SK-N-DZ (cell line): ENCODE data around the gene FAAH. TPM values are rescaled to one million over a fixed set of nuclear protein-coding genes. Genes with fewer than 3 reads are reported as not detected.
"Not testable (repeated sequence)": the region's sequence is repeated elsewhere in the genome, so short reads cannot be mapped to it uniquely, and the experiment has no call there.

Experiments used
- DNase-seq: peaks from one replicate; pipeline ENCODE4 v3.0.0-alpha.2; 2015; ENCODE audit warnings: low spot score
- polyA plus RNA-seq, 2 experiments: library from polyadenylated mRNA; depleted of rRNA; stranded (reverse); fragments of >200 nt; gene quantifications; 2 replicates each; pipeline ENCODE4 v1.2.3, GENCODE V29; 2014

FAAH gene
- 0.26 and 0.44 TPM in 2 replicates for polyA plus RNA-seq (2014; cell fraction: cytosol; rRNA removed)
- polyA plus RNA-seq (2014; cell fraction: nucleus; rRNA removed): 18.7 and 29.9 TPM in 2 replicates

GRCh38 chr1:46394108-46394871, at the start of gene FAAH:
TSS of gene FAAH (plus strand) at chr1:46394317. CDS start at chr1:46394349, 32 bp downstream.
- DNase-seq: peak; percentile 52

GRCh38 chr1:46344481-46344880, 49.6 kb upstream of the FAAH start:
- DNase-seq: no peak

DNA sequence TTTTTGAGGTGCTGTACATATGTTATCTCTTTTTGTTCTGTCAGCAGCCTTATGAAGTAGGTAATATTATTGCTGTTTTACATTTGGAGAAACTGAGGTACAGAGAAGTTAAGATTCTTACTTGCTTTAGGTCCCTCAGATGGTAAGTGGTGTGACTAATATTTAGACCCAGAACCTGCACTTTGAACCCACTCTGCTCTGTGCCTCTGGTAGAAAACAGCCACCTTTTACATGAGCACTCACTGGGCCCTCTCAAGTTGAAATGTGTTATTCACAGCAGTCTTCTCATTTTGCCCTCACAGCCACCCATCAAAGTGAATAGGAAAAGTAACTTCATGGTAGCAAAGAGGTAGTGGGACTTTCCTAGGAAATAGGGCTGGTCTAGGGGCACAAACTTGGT, 48.8 kb upstream of the FAAH start:
- no peak for DNase-seq

GRCh38 chr1:46352363-46352762, 41.8 kb upstream of the FAAH start:
- DNase-seq: no peak

DNA sequence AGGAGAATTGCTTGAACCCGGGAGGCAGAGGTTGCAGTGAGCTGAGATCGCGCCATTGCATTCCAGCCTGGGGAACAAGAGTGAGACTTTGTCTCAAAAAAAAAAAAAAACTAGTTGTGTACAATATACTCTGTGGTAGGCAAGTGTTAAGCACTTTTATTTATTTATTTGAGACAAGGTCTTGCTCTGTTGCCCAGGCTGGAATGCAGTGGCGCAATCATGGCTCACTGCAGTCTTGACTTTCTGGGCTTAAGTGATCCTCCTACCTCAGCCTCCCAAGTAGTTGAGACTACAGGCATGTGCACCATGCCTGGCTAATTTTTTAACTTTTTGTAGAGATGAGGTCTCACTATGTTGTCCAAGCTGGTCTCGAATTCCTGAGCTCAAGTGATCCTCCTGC, 38.2 kb upstream of the FAAH start:
- not testable (repeated sequence) for DNase-seq

GRCh38 chr1:46362158-46362557, 32.0 kb upstream of the FAAH start:
- no peak for DNase-seq

DNA sequence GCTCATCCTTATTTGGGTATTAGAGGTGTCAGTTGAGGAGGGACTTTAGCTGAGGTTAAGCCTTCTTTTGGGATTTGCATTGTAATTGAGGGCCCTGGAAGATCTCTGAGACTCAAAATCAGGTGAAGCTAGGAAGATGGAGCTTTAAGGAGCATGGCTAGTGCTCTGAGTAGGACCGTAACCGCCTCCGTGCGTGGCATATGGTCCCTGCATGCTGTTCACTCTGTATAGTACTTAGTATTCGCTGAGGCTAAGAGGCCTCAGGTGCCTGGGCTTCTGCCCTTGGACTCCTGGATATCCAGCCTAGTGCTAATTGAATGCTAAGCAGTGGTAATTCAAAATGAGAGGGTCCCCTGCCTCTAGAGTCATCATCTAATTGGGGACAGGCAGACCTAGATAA, 31.0 kb upstream of the FAAH start:
- DNase-seq: no peak

DNA sequence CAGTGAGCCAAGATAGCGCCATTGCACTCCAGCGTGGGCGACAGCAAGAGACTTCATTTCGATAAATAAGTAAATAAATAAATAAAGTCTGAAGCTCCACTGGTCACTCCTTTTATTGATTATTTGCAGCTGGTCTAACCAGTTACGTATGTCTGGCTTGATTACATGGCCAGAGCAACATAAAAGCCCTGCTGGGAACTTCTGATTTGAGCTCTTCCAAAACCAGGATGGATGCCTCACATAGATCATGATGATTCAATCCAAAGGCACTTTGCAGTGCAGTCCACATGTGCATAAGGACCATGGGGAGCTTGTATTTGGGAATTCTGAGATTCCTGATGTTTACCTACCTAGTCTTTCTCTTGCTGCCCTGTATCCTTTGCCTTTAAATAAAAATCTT, 29.5 kb upstream of the FAAH start:
- DNase-seq: no peak

DNA sequence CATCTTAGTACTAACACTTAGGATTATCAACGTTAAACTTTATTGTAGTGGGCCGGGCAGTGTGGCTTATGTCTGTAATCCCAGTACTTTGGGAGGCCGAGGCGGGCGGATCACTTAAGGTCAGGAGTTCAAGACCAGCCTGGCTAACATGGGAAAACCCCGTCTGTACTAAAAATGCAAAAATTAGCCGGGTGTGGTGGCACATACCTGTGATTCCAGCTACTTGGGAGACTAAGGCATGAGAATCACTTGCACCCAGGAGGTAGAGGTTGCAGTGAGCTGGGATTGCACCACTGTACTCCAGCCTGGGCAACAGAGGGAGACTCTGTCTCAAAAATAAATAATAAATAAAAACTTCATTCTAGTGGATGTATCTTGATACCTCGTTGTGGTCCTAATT, 28.3 kb upstream of the FAAH start:
- not testable (repeated sequence) for DNase-seq

GRCh38 chr1:46367072-46367471, 27.0 kb upstream of the FAAH start:
- DNase-seq: no peak

- not testable (repeated sequence) for DNase-seq
These were observed 26.4 kb upstream of the FAAH start for GRCh38 chr1:46367701-46368100.

DNA sequence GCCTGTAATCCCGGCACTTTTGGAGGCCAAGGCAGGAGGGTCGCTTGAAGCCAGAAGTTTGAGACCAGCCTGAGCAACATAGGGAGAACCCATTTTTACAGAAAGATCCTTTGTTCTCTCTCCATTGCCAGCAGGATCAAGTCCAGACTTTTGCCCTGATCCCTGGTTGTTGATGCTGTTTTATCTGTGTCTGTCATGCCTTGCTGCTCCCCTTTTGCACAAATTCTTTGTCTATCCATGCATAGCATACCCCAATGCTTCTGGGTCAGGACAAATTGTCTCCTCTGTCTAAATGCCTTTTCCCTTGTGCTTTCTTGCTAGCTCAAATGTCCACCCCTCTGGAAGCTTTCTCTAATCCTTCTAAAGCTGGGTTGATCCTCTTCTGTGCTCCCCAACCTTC, 25.3 kb upstream of the FAAH start:
- DNase-seq: no peak

- no peak for DNase-seq
These were observed 24.4 kb upstream of the FAAH start for GRCh38 chr1:46369542-46370213.

- no peak for DNase-seq
These were observed 23.9 kb upstream of the FAAH start for GRCh38 chr1:46370214-46370633.

- DNase-seq: no peak
These were observed 21.7 kb upstream of the FAAH start for GRCh38 chr1:46372431-46372830.

- no peak for DNase-seq
These were observed 14.1 kb upstream of the FAAH start for GRCh38 chr1:46379996-46380395.

DNA sequence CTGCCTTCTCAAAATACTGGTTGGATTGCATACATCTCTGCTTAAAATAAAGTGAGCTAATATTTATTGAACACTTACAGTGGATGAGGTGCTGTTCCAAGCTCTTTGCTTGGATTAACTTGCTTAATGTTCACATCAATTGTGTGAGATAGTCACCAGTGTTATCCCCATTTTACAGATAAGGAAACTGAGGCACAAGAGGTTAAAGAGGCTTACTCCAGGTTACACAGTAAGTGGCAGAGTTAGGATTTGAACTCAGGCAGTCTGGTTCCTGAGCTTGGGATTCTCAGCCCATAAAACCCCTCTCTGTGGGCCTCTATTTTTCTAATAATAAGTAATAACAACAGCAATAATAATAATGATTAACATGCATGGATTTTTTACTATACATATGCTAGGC, 13.6 kb upstream of the FAAH start:
- DNase-seq: no peak

GRCh38 chr1:46393510-46393909, 607 bp upstream of the FAAH start:
- DNase-seq: no peak

- DNase-seq: no peak
These were observed 852 bp downstream of the FAAH start for GRCh38 chr1:46394872-46395465.

DNA sequence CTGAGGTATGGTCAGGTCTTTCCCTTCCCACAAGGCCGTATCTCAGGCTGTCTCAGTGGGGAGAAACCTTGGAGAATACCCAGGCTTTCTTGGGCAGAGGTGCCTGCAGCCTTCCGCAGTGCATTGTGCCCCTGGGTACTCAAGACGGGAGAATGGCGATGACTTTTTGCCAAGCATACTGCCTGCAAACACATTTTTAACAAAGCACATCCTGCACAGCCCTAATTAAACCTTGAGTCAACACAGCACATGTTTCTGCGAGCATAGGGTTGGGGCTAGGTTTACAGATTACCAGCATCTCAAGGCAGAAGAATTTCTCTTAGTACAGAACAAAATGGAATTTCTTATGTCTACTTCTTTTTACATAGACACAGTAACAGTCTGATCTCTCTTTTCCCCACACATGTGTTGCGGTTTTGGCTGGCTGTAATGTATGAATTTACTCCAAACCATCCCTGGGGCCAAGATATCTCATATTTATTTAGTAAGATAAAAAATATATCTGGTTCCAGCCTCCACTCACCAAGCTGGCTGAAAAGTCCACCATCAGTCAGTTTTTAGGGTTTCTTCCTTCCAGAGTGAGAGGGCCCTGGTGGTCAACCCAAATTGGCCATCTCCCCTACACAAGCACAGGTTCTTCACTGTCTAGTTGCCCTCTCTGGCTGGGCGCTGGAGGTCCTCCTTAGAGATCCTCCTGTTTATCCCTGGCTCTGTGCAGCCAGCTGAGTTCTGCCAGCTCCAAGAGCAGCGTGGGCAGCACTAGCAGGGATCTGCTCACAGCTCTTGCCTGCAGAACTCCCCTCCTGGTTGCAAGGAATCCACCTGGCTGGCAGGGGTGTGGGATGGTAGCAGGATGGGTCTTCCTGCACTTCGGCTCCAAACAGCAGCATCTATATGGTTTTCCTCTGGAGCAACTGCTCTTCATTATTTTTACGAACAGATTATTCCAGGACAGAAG, 2.6 kb downstream of the FAAH start:
- no peak for DNase-seq

GRCh38 chr1:46399307-46399706, 5.2 kb downstream of the FAAH start:
- DNase-seq: no peak
